Measurements from ENCODE around the gene KISS1.

Gene KISS1

GRCh38 chr1:204213668-204214662 is 17.7 kb upstream of the KISS1 start, which contains the start of gene GOLT1A:
TSS of gene GOLT1A (minus strand) at chr1:204213988. CDS start at chr1:204213906, 82 bp downstream.
- no peak for TF ChIP-seq TCF12 (IDR thresholded peaks at IDR 0.05; ENCODE audit: low read depth)
- TF ChIP-seq EGR1 (IDR thresholded peaks at IDR 0.05), result peak; percentile 88
- TF ChIP-seq FOXM1 (IDR thresholded peaks at IDR 0.05; ENCODE audit: borderline replicate concordance, low read depth), result no peak
- TF ChIP-seq EP300 (IDR thresholded peaks at IDR 0.05; ENCODE audit: borderline replicate concordance), result no peak
- TF ChIP-seq TEAD4 (IDR thresholded peaks at IDR 0.05), result no peak
- TF ChIP-seq, protein P1, sequence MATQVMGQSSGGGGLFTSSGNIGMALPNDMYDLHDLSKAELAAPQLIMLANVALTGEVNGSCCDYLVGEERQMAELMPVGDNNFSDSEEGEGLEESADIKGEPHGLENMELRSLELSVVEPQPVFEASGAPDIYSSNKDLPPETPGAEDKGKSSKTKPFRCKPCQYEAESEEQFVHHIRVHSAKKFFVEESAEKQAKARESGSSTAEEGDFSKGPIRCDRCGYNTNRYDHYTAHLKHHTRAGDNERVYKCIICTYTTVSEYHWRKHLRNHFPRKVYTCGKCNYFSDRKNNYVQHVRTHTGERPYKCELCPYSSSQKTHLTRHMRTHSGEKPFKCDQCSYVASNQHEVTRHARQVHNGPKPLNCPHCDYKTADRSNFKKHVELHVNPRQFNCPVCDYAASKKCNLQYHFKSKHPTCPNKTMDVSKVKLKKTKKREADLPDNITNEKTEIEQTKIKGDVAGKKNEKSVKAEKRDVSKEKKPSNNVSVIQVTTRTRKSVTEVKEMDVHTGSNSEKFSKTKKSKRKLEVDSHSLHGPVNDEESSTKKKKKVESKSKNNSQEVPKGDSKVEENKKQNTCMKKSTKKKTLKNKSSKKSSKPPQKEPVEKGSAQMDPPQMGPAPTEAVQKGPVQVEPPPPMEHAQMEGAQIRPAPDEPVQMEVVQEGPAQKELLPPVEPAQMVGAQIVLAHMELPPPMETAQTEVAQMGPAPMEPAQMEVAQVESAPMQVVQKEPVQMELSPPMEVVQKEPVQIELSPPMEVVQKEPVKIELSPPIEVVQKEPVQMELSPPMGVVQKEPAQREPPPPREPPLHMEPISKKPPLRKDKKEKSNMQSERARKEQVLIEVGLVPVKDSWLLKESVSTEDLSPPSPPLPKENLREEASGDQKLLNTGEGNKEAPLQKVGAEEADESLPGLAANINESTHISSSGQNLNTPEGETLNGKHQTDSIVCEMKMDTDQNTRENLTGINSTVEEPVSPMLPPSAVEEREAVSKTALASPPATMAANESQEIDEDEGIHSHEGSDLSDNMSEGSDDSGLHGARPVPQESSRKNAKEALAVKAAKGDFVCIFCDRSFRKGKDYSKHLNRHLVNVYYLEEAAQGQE (IDR thresholded peaks at IDR 0.05; ENCODE audit: low read depth), result no peak
- TF ChIP-seq YY1 (IDR thresholded peaks at IDR 0.05; ENCODE audit: low read depth), result no peak
- no peak for TF ChIP-seq TAF1 (IDR thresholded peaks at IDR 0.05; ENCODE audit: low read depth)
- TF ChIP-seq RAD21 (IDR thresholded peaks at IDR 0.05; ENCODE audit: low read depth), result peak; percentile 37; the same call in 1 of the 2 replicates
- no peak for TF ChIP-seq NFIC (IDR thresholded peaks at IDR 0.05)
- no peak for TF ChIP-seq CREB1 (IDR thresholded peaks at IDR 0.05; ENCODE audit: low read depth)
- TF ChIP-seq, protein P2, sequence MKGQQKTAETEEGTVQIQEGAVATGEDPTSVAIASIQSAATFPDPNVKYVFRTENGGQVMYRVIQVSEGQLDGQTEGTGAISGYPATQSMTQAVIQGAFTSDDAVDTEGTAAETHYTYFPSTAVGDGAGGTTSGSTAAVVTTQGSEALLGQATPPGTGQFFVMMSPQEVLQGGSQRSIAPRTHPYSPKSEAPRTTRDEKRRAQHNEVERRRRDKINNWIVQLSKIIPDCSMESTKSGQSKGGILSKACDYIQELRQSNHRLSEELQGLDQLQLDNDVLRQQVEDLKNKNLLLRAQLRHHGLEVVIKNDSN (IDR thresholded peaks at IDR 0.05), result no peak; the same call in 1 of the 2 replicates
- TF ChIP-seq CEBPB (IDR thresholded peaks at IDR 0.05), result peak; percentile 70
- no peak for TF ChIP-seq ZBTB7A (IDR thresholded peaks at IDR 0.05; ENCODE audit: low read depth)
- TF ChIP-seq, protein P3, sequence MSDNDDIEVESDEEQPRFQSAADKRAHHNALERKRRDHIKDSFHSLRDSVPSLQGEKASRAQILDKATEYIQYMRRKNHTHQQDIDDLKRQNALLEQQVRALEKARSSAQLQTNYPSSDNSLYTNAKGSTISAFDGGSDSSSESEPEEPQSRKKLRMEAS (IDR thresholded peaks at IDR 0.05), result peak; percentile 94

DNA sequence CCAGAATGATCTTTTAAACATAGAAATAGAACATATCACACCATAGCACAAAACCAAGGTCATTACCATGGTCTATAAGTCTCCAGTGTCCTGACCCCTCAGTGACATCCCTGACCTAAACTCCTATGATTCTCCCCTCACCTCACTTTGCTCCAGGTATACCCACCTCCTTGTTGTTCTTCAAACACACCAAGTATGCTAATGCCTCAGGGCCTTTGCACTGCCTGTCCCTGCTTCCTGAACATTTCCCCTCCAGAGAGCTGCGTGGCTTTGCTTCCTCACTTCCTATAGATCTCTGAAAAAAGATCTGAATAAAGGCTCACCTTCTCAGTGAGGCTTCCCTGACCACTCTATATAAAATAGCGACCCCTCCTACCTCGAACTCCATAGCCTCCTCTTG is 16.4 kb upstream of the KISS1 start:
- TF ChIP-seq, protein P3 (IDR thresholded peaks at IDR 0.05), result no peak
- TF ChIP-seq ZBTB7A (IDR thresholded peaks at IDR 0.05; ENCODE audit: low read depth), result no peak
- TF ChIP-seq CEBPB (IDR thresholded peaks at IDR 0.05), result no peak
- TF ChIP-seq EGR1 (IDR thresholded peaks at IDR 0.05), result no peak
- TF ChIP-seq FOXM1 (IDR thresholded peaks at IDR 0.05; ENCODE audit: borderline replicate concordance, low read depth), result no peak
- TF ChIP-seq RAD21 (IDR thresholded peaks at IDR 0.05; ENCODE audit: low read depth), result no peak
- TF ChIP-seq, protein P2 (IDR thresholded peaks at IDR 0.05), result no peak
- no peak for TF ChIP-seq EP300 (IDR thresholded peaks at IDR 0.05; ENCODE audit: borderline replicate concordance)
- TF ChIP-seq CREB1 (IDR thresholded peaks at IDR 0.05; ENCODE audit: low read depth), result no peak
- no peak for TF ChIP-seq TCF12 (IDR thresholded peaks at IDR 0.05; ENCODE audit: low read depth)
- no peak for TF ChIP-seq YY1 (IDR thresholded peaks at IDR 0.05; ENCODE audit: low read depth)
- no peak for TF ChIP-seq NFIC (IDR thresholded peaks at IDR 0.05)

DNA sequence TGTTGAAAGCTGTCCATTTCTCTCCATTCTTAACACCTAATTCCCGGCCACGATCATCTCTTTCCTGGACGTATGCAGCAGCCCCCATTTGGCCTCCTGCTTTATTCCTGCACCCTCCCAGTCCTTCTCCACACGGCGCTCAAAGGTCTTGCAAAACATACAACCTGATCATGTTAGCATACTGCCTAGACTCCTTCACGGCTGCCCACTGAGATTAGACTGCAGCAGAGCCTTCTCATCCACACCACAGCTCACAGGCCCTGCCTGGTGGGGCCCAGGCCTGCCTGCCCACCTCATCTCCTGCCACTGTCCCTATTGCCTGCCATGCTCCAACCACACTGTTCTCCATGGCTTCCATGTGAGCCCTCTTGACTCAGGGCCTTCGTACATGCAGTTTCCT is 14.8 kb upstream of the KISS1 start:
- TF ChIP-seq FOXM1 (IDR thresholded peaks at IDR 0.05; ENCODE audit: borderline replicate concordance, low read depth) (no peak), RAD21 (IDR thresholded peaks at IDR 0.05; ENCODE audit: low read depth) (no peak), NFIC (IDR thresholded peaks at IDR 0.05) (no peak), TCF12 (IDR thresholded peaks at IDR 0.05; ENCODE audit: low read depth) (no peak), EP300 (IDR thresholded peaks at IDR 0.05; ENCODE audit: borderline replicate concordance) (no peak), TEAD4 (IDR thresholded peaks at IDR 0.05) (no peak)
- TF ChIP-seq, protein P2 (IDR thresholded peaks at IDR 0.05), result no peak

DNA sequence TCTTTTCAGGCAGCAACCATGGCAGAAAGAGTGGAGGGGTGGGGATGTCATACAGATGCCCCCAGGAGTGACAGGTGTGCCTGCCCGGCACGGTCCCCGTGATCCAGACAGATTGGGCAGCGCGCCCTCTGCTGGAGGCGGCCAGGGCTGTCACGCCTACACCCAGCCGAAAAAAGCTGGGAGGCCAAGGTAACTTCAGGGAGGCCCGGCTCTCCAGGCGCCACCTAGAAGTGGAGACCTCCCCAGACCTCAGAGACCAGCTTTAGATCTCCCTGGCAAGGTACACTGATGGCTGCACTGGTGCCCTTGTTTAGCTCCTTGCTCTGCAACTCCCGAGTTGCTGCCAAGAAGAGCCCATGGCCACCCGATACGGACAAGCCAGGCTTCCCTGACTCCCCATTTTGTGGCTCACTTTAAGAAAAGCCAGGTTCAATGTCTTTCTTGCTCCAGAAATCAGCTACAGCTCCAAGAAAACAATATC is 10.9 kb upstream of the KISS1 start:
- no peak for TF ChIP-seq EGR1 (IDR thresholded peaks at IDR 0.05)
- TF ChIP-seq, protein P1 (IDR thresholded peaks at IDR 0.05; ENCODE audit: low read depth), result no peak
- TF ChIP-seq ZBTB7A (IDR thresholded peaks at IDR 0.05; ENCODE audit: low read depth), result no peak
- TF ChIP-seq, protein P3 (IDR thresholded peaks at IDR 0.05), result 0 out of 2 replicates have a peak, but pooled peaks have one; percentile 20
- peak; percentile 68 for TF ChIP-seq RAD21 (IDR thresholded peaks at IDR 0.05; ENCODE audit: low read depth)
- TF ChIP-seq TCF12 (IDR thresholded peaks at IDR 0.05; ENCODE audit: low read depth), result no peak
